Loucy (cell line): ENCODE results near the gene PDIK1L.

Experiments
- H2AFZ ChIP-seq: fragments of 200-600 bp; sonication (generic); 2 replicates; pipeline ENCODE4 v1.6.0; 2016; ENCODE audit warnings: antibody characterized with exemption, mild to moderate bottlenecking, low read length, moderate library complexity
- H3F3A ChIP-seq: fragments of 200-600 bp; 2 replicates; pipeline ENCODE4 v1.6.0; 2016; ENCODE audit warnings: antibody characterized with exemption, low read depth, mild to moderate bottlenecking
- H3K27me3 ChIP-seq: fragments of 200-600 bp; sonication (generic); 2 replicates; pipeline ENCODE4 v1.6.1; 2014; ENCODE audit warnings: low read length, mild to moderate bottlenecking; ENCODE audit not compliant: insufficient read depth, poor library complexity, severe bottlenecking
- H3K36me3 ChIP-seq: fragments of 200-600 bp; sonication (generic); 2 replicates; pipeline ENCODE4 v1.6.1; 2016; ENCODE audit warnings: low read length; ENCODE audit not compliant: insufficient read depth
- H3K4me1 ChIP-seq: fragments of 200-600 bp; sonication (generic); 2 replicates; pipeline ENCODE4 v1.5.1; 2014; ENCODE audit warnings: low read length, mild to moderate bottlenecking; ENCODE audit not compliant: insufficient read depth, poor library complexity, severe bottlenecking
- H3K4me2 ChIP-seq: fragments of 200-600 bp; sonication (generic); 2 replicates; pipeline ENCODE4 v1.6.0; 2014; ENCODE audit warnings: antibody characterized with exemption, low read length, low read depth, mild to moderate bottlenecking; ENCODE audit not compliant: poor library complexity, severe bottlenecking
- H3K4me3 ChIP-seq: fragments of 200-600 bp; sonication (generic); 2 replicates; pipeline ENCODE4 v1.5.1; 2014; ENCODE audit warnings: low read length, mild to moderate bottlenecking, mixed read lengths; ENCODE audit not compliant: poor library complexity, severe bottlenecking
- H3K79me2 ChIP-seq: fragments of 200-600 bp; sonication (generic); 2 replicates; pipeline ENCODE4 v1.6.1; 2014; ENCODE audit warnings: low read length; ENCODE audit not compliant: insufficient read depth
- H3K9ac ChIP-seq: fragments of 200-600 bp; sonication (generic); 2 replicates; pipeline ENCODE4 v1.6.0; 2014; ENCODE audit warnings: mild to moderate bottlenecking, low read depth, low read length, moderate library complexity; ENCODE audit not compliant: poor library complexity, severe bottlenecking
- H3K9me2 ChIP-seq: fragments of 200-600 bp; sonication (generic); replicated peaks from 2 replicates; pipeline ENCODE4 v1.6.1; 2016; ENCODE audit warnings: low read depth, low read length, mixed read lengths
- H3K9me3 ChIP-seq: fragments of 200-600 bp; sonication (generic); 2 replicates; pipeline ENCODE4 v1.6.1; 2014; ENCODE audit warnings: mild to moderate bottlenecking, antibody characterized with exemption, low read length, low read depth; ENCODE audit not compliant: insufficient read depth
- H4K20me1 ChIP-seq: fragments of 200-600 bp; sonication (generic); 2 replicates; pipeline ENCODE4 v1.6.0; 2014; ENCODE audit warnings: antibody characterized with exemption, low read length, mild to moderate bottlenecking; ENCODE audit not compliant: insufficient read depth, poor library complexity, severe bottlenecking
- EZH2phosphoT487 ChIP-seq: fragments of 200-600 bp; IDR thresholded peaks from 2 replicates; pipeline ENCODE4 v1.6.1; 2018; ENCODE audit warnings: antibody characterized with exemption, mild to moderate bottlenecking, moderate library complexity, borderline replicate concordance
- TF ChIP-seq, protein P1 (sequence below): fragments of 200-600 bp; sonication (generic); conservative IDR thresholded peaks from 2 replicates; pipeline ENCODE4 v1.5.1; 2014; ENCODE audit warnings: mild to moderate bottlenecking, antibody characterized with exemption, low read length

PDIK1L gene

DNA sequence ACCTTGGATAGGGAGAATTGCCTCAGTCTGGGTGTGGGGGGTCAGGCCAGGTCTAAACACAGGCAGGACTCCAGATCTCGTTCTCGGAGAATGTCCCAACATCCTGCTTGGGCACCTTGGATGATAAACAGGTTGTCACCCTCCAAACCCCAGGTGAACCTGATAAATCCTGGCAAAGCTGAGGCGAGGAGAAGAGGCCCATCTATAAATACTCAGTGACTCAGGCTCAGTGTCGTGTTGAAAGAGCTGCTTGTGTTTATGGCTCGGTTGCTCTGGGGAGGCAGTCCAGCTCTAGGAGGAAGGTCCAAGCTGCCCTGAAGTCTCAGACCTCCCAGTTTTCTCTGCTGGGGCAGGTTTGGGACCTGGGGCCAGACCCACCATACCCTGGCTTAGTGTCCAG, 28.4 kb upstream of the PDIK1L start:
- Histone ChIP-seq H3K9me2 (no peaks in the 10 kb centered on the region), H3K79me2 (no peaks in the 10 kb centered on the region), H3K4me3 (no peak overlapping the region), H2AFZ (no peak overlapping the region), H3K9me3 (no peaks in the 10 kb centered on the region), H3K4me1 (no peaks in the 10 kb centered on the region), H3K27me3 (no peaks in the 10 kb centered on the region), H3F3A (no peaks in the 10 kb centered on the region), H4K20me1 (no peaks in the 10 kb centered on the region), H3K4me2 (no peak overlapping the region), H3K36me3 (no peaks in the 10 kb centered on the region), H3K9ac (no peak overlapping the region)
- TF ChIP-seq, protein P1, sequence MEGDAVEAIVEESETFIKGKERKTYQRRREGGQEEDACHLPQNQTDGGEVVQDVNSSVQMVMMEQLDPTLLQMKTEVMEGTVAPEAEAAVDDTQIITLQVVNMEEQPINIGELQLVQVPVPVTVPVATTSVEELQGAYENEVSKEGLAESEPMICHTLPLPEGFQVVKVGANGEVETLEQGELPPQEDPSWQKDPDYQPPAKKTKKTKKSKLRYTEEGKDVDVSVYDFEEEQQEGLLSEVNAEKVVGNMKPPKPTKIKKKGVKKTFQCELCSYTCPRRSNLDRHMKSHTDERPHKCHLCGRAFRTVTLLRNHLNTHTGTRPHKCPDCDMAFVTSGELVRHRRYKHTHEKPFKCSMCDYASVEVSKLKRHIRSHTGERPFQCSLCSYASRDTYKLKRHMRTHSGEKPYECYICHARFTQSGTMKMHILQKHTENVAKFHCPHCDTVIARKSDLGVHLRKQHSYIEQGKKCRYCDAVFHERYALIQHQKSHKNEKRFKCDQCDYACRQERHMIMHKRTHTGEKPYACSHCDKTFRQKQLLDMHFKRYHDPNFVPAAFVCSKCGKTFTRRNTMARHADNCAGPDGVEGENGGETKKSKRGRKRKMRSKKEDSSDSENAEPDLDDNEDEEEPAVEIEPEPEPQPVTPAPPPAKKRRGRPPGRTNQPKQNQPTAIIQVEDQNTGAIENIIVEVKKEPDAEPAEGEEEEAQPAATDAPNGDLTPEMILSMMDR, result no peak
- no peak for TF ChIP-seq EZH2phosphoT487

DNA sequence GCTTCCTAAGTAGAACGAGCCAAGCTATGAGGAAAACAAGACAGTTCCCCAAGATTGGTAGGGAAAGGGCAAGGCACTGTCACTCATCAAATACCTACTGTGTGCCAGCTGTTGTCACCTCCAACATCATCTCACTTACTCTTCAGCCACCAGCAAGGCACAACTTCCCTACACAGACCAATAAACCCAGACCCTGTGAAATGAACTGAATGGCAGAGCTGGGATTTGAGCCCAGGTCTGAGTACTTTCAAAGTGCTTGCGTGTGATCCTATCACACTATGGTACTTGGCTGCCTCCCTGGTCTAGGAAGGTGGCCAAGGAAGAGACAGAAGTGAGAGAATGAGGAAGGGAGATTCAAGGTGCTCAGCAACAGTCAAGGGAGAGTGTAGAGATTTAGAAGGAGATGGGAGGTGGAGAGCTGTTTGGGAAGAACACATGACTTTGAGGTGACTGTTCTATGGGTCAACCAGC, 27.5 kb upstream of the PDIK1L start:
- Histone ChIP-seq H3K9ac (no peak overlapping the region), H4K20me1 (no peaks in the 10 kb centered on the region), H3K27me3 (no peaks in the 10 kb centered on the region), H3K4me2 (no peak overlapping the region), H3K9me2 (no peaks in the 10 kb centered on the region), H2AFZ (no peak overlapping the region), H3K9me3 (no peaks in the 10 kb centered on the region), H3K36me3 (no peaks in the 10 kb centered on the region), H3K79me2 (no peaks in the 10 kb centered on the region), H3K4me3 (no peak overlapping the region), H3F3A (no peaks in the 10 kb centered on the region), H3K4me1 (no peaks in the 10 kb centered on the region)
- TF ChIP-seq, protein P1, result no peak
- no peak for TF ChIP-seq EZH2phosphoT487

DNA sequence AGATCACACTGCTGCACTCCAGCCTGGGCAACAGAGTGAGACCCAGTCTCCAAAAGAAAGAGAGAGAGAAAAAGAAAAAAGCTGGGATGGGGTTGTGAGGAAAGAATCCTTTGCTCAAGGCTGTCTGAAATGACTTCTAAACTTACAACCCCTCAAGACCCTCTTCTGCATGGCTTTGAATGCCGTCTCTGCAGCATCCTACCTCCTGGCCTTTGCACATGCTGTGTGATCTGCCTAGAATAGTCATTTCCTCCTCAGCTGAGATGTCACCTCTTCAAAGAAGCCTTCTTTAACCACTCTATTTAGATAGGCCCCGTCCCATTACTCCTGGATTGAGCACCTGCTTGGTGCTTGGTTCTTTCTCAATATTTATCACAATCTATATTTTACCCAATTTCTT, 26.8 kb upstream of the PDIK1L start:
- no peaks in the 10 kb centered on the region for H3K9me2 ChIP-seq
- no peak overlapping the region for H3K4me3 ChIP-seq
- H3F3A ChIP-seq, result no peaks in the 10 kb centered on the region
- no peaks in the 10 kb centered on the region for H3K36me3 ChIP-seq
- H2AFZ ChIP-seq, result no peak overlapping the region
- no peaks in the 10 kb centered on the region for H3K79me2 ChIP-seq
- H3K4me2 ChIP-seq, result no peak overlapping the region
- H3K4me1 ChIP-seq, result no peaks in the 10 kb centered on the region
- no peaks in the 10 kb centered on the region for H3K27me3 ChIP-seq
- no peak overlapping the region for H3K9ac ChIP-seq
- H3K9me3 ChIP-seq, result no peaks in the 10 kb centered on the region
- TF ChIP-seq EZH2phosphoT487, result no peak
- TF ChIP-seq, protein P1, result no peak
- no peaks in the 10 kb centered on the region for H4K20me1 ChIP-seq
